GM12873 (cell line): ENCODE results near the gene HCRTR1.

ENCODE experiments used
- CTCF ChIP-seq: IDR thresholded peaks from 2 replicates; pipeline ENCODE4 v1.5.1; 2012; ENCODE audit warnings: low read depth, mild to moderate bottlenecking, moderate library complexity, low read length, control low read depth; ENCODE audit not compliant: insufficient read depth; ENCODE audit errors: missing control alignments

The HCRTR1 gene

GRCh38 chr1:31583082-31583994 is 34.2 kb upstream of the HCRTR1 start:
- TF ChIP-seq CTCF: no peak

DNA sequence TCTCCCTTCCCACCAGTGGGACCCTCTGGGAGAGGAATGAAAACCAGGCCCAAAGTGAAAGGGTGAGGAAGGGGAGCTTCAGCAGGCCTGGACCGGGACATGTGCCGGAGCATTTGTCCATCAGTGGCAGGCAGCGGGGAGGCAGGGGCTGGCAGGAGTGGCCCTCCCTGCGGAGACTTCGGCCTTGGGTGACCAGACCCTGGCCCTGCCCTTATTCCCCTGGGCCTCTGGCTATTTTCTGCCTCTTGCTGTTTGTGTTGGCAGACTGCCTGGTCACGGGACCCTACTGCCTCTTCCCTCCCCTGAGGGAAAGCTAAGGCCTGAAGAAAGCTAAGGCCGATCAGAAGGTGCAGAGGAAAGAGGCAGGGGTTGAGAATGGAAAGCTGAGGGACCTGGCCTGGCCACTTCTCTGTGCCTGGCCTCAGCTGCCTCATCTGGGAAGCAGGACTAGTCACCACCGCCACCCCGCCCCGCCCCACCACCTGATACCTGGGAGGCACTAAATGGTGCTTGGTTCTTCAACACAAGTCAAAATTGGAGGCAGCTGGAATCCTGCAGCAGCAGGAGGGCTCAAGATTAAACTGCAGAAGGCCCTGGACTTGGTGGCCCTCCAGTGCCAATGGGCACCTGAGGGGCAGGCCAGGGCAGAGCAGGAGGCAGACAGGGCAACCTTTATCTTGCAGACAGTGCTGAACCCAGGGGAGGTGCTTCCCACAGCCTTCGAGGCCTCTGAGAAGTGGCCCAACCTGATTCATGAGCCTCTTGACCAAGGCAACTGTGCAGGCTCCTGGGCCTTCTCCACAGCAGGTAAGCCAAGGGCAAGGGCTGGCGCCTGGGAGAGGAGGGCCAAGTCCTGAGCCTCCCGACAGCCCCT is 33.3 kb upstream of the HCRTR1 start:
- TF ChIP-seq CTCF: no peak

- no peak for TF ChIP-seq CTCF
Measured at GRCh38 chr1:31584869-31585735, 32.4 kb upstream of the HCRTR1 start.

- no peak for TF ChIP-seq CTCF
Measured at GRCh38 chr1:31585736-31586365, 31.6 kb upstream of the HCRTR1 start.

- TF ChIP-seq CTCF: no peak
Measured at GRCh38 chr1:31586376-31587327, 30.8 kb upstream of the HCRTR1 start.
